Measurements from ENCODE around the gene ITFG1. TPM values are rescaled to one million over a fixed set of nuclear protein-coding genes. Genes with fewer than 3 reads are reported as not detected.

Gene ITFG1
- total RNA-seq, result 50.0 TPM
- long read RNA-seq, transcript ITFG1-201 (18 exons, 3,400 nt), result major isoform, 132 of 189 reads
- long read RNA-seq, partial matches to known transcripts, result 15 of 189 reads
- long read RNA-seq, other reads (novel, unspliced or antisense), result 42 of 189 reads

- Histone ChIP-seq H3K36me3 (peaks cover 6% of the 10 kb centered on the region), H3K4me1 (peaks cover 57% of the 10 kb centered on the region), H3K27ac (peak within 1 kb of the TSS; percentile 99), H3K9me3 (no peaks in the 10 kb centered on the region), H3K4me3 (peak within 1 kb of the TSS; percentile 89), H3K27me3 (ENCODE audit: low read depth) (no peaks in the 10 kb centered on the region)
- ATAC-seq (peak; percentile 98), DNase-seq (peak; percentile 96)
- intact Hi-C loops (cut with DNase I), result no loop called here
- peak; percentile 25 for TF ChIP-seq CTCF (IDR thresholded peaks at IDR 0.05)
Measured at GRCh38 chr16:47460711-47461597, at the start of gene ITFG1, which contains the start of gene PHKB. TSS of gene ITFG1 (minus strand) at chr16:47461063. CDS start at chr16:47461045, 18 bp downstream. TSS of gene PHKB (plus strand) at chr16:47461331. CDS start at chr16:47461351, 20 bp downstream.

DNA sequence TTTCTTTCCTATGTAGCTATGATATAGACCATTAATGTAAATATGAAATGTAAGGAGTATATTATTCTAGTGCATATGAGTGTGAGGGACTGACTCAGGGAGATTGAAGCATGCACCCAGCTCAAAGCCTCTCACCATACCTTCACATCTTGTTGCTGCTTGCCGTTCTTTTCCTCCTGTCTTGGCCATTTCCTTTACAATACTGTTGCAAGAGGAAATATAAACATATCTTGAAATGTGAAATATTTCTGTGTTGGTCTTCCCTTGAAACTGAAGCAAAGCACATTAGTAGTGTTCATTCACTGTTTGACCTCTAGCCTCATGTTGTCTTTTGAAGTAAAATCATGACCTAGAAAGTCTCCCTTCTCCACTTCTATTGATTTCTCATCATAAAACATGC lies 46.8 kb upstream of the ITFG1 start:
- no peak overlapping the region for H3K4me3 ChIP-seq

GRCh38 chr16:47506800-47507199 lies 45.9 kb upstream of the ITFG1 start:
- DNase-seq (no peak), ATAC-seq (no peak)
- intact Hi-C loops (cut with DNase I), result no loop called here
- Histone ChIP-seq H3K27ac (no peak overlapping the region), H3K4me1 (no peaks in the 10 kb centered on the region), H3K36me3 (peaks cover 58% of the 10 kb centered on the region), H3K4me3 (no peak overlapping the region), H3K9me3 (no peaks in the 10 kb centered on the region), H3K27me3 (ENCODE audit: low read depth) (no peaks in the 10 kb centered on the region)
- TF ChIP-seq CTCF (IDR thresholded peaks at IDR 0.05), result no peak

More for the DNA sequence above, 46.8 kb upstream of the ITFG1 start:
- ATAC-seq (no peak), DNase-seq (no peak)
- Histone ChIP-seq H3K36me3 (peaks cover 58% of the 10 kb centered on the region), H3K9me3 (no peaks in the 10 kb centered on the region), H3K27ac (no peak overlapping the region), H3K27me3 (ENCODE audit: low read depth) (no peaks in the 10 kb centered on the region), H3K4me1 (no peaks in the 10 kb centered on the region)
- no peak for TF ChIP-seq CTCF (IDR thresholded peaks at IDR 0.05)
- intact Hi-C loops (cut with DNase I), result no loop called here

GRCh38 chr16:47504599-47504998 lies 43.7 kb upstream of the ITFG1 start:
- H3K27me3 ChIP-seq (ENCODE audit: low read depth), result no peaks in the 10 kb centered on the region
- no peak overlapping the region for H3K4me3 ChIP-seq
- TF ChIP-seq CTCF (IDR thresholded peaks at IDR 0.05), result no peak
- no peaks in the 10 kb centered on the region for H3K9me3 ChIP-seq
- peaks cover 65% of the 10 kb centered on the region for H3K36me3 ChIP-seq
- intact Hi-C loops (cut with DNase I), result no loop called here
- no peak for DNase-seq
- H3K27ac ChIP-seq, result no peak overlapping the region
- no peak for ATAC-seq
- H3K4me1 ChIP-seq, result no peaks in the 10 kb centered on the region

DNA sequence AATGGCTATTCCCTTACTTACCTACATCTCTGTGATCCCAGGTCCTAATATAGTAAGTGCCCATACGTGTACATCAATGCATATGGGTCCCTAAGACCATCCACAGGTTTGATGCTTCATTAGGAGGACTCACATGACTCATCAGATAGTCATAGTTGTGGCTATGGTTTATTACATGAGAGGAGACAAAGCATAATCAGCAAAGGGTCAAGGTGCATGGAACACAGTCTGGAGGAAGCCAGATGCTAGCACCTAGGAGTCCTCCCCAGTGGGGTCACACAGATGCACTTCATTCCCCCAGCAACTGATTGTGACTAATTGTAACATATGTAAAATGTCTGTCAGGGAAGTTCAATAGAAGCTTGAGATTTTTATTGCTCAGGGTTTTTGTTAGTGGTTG lies 43.1 kb upstream of the ITFG1 start:
- intact Hi-C loops (cut with DNase I), result no loop called here
- H3K4me1 ChIP-seq, result no peaks in the 10 kb centered on the region
- no peaks in the 10 kb centered on the region for H3K27me3 ChIP-seq (ENCODE audit: low read depth)
- no peak for TF ChIP-seq CTCF (IDR thresholded peaks at IDR 0.05)
- no peaks in the 10 kb centered on the region for H3K9me3 ChIP-seq
- no peak overlapping the region for H3K4me3 ChIP-seq
- no peak for ATAC-seq
- DNase-seq, result no peak
- H3K27ac ChIP-seq, result no peak overlapping the region
- peaks cover 69% of the 10 kb centered on the region for H3K36me3 ChIP-seq

Data from lower lobe of right lung (tissue), 2 donors.